Prostate gland (tissue), 2 donors: ENCODE data around the gene TBX3.

Source experiments
- CTCF ChIP-seq, 4 experiments: fragments of 200-600 bp in 2 of 4; fragments of 450-650 bp in 2 of 4; sonication (generic) in 2 of 4; IDR thresholded peaks; 1 replicate in 3 of 4; 2 replicates in 1 of 4; pipeline ENCODE4 v1.5.1; 2016 to 2019; ENCODE audit warnings: antibody characterized with exemption in 4 of 4, mild to moderate bottlenecking in 2 of 4, moderate library complexity in 2 of 4
- POLR2A ChIP-seq: fragments of 450-650 bp; IDR thresholded peaks from one replicate; pipeline ENCODE4 v1.6.1; 2016; ENCODE audit warnings: antibody characterized with exemption, mild to moderate bottlenecking
- POLR2AphosphoS5 ChIP-seq: sonication (generic); formaldehyde crosslinking; IDR thresholded peaks from one replicate; pipeline ENCODE4 v1.6.1; 2017; ENCODE audit warnings: antibody characterized with exemption

GRCh38 chr12:114686773-114687500, 3.0 kb upstream of the TBX3 start:
- TF ChIP-seq POLR2A (no peak), POLR2AphosphoS5 (no peak), CTCF (IDR thresholded peaks at IDR 0.05) (no peak)
